Measurements from ENCODE around the gene APOBEC3C. TPM values are rescaled to one million over a fixed set of nuclear protein-coding genes. Genes with fewer than 3 reads are reported as not detected.

APOBEC3C gene
- total RNA-seq, 2 experiments from 2014 or later, result 82.2 to 82.6 TPM

- Mint-ChIP-seq H3K27ac (no peak overlapping the region), H3K36me3 (ENCODE audit: low read depth) (no peaks in the 10 kb centered on the region), H3K9me3 (no peaks in the 10 kb centered on the region), H3K27me3 (peaks cover 21% of the 10 kb centered on the region), H3K4me3 (no peak overlapping the region), H3K4me1 (ENCODE audit: low read depth) (peaks cover 5% of the 10 kb centered on the region)
- DNase-seq, result no peak
- intact Hi-C loops (cut with micrococcal nuclease), result no loop called here
- CTCF ChIA-PET, result interaction anchor here (0.9 kb wide), 1 partner anchor 39 kb away, joined by 3 read pairs; no protein-coding TSS in a partner anchor
- ATAC-seq, result no peak
- no peak for TF ChIP-seq CTCF (IDR thresholded peaks at IDR 0.05)
- POLR2A ChIA-PET, result interaction anchor here (1.0 kb wide), 1 partner anchor 27 kb away, joined by 3 read pairs; no protein-coding TSS in a partner anchor
Observed at GRCh38 chr22:38966942-38967341, 47.1 kb upstream of the APOBEC3C start.

- peaks cover 21% of the 10 kb centered on the region for H3K27me3 Mint-ChIP-seq
- no peaks in the 10 kb centered on the region for H3K9me3 Mint-ChIP-seq
- ChIA-PET CTCF (no interaction called here), POLR2A (no interaction called here)
- DNase-seq (no peak), ATAC-seq (no peak)
- no peaks in the 10 kb centered on the region for H3K36me3 Mint-ChIP-seq (ENCODE audit: low read depth)
- no peak for TF ChIP-seq CTCF (IDR thresholded peaks at IDR 0.05)
- no peak overlapping the region for H3K27ac Mint-ChIP-seq
- H3K4me3 Mint-ChIP-seq, result no peak overlapping the region
- peaks cover 5% of the 10 kb centered on the region for H3K4me1 Mint-ChIP-seq (ENCODE audit: low read depth)
- intact Hi-C loops (cut with micrococcal nuclease), result no loop called here
Observed at GRCh38 chr22:38967451-38968450, 46.3 kb upstream of the APOBEC3C start.

- ATAC-seq (no peak), DNase-seq (no peak)
- Mint-ChIP-seq H3K36me3 (ENCODE audit: low read depth) (no peaks in the 10 kb centered on the region), H3K4me3 (no peak overlapping the region), H3K27me3 (peaks cover 21% of the 10 kb centered on the region), H3K4me1 (ENCODE audit: low read depth) (peaks cover 4% of the 10 kb centered on the region), H3K9me3 (no peaks in the 10 kb centered on the region), H3K27ac (no peak overlapping the region)
- POLR2A ChIA-PET, result no interaction called here
- no peak for TF ChIP-seq CTCF (IDR thresholded peaks at IDR 0.05)
- CTCF ChIA-PET, result interaction anchor here (1.6 kb wide), 1 partner anchor 34 kb away, joined by 5 read pairs; no protein-coding TSS in a partner anchor
- intact Hi-C loops (cut with micrococcal nuclease), result no loop called here
Observed at GRCh38 chr22:38968801-38969200, 45.3 kb upstream of the APOBEC3C start.

- Mint-ChIP-seq H3K27me3 (peaks cover 21% of the 10 kb centered on the region), H3K27ac (no peak overlapping the region), H3K4me3 (no peak overlapping the region), H3K9me3 (no peaks in the 10 kb centered on the region), H3K4me1 (ENCODE audit: low read depth) (peaks cover 1% of the 10 kb centered on the region), H3K36me3 (ENCODE audit: low read depth) (no peaks in the 10 kb centered on the region)
- intact Hi-C loops (cut with micrococcal nuclease), result no loop called here
- ATAC-seq (no peak), DNase-seq (no peak)
- TF ChIP-seq CTCF (IDR thresholded peaks at IDR 0.05), result no peak
- ChIA-PET CTCF (interaction anchor here (1.2 to 6.3 kb wide), 3 partner anchors 11 to 101 kb away, joined by 3 to 36 read pairs (median 6); partner anchors contain the start of gene APOBEC3B), POLR2A (interaction anchor here (0.9 kb wide), 1 partner anchor 10 kb away, joined by 3 read pairs; no protein-coding TSS in a partner anchor)
Observed at GRCh38 chr22:38970551-38970950, 43.5 kb upstream of the APOBEC3C start.

GRCh38 chr22:38971202-38971601 is 42.9 kb upstream of the APOBEC3C start:
- Mint-ChIP-seq H3K36me3 (ENCODE audit: low read depth) (no peaks in the 10 kb centered on the region), H3K4me3 (no peak overlapping the region), H3K27me3 (peaks cover 22% of the 10 kb centered on the region), H3K9me3 (peaks cover 1% of the 10 kb centered on the region), H3K4me1 (ENCODE audit: low read depth) (peaks cover 1% of the 10 kb centered on the region), H3K27ac (no peak overlapping the region)
- TF ChIP-seq CTCF (IDR thresholded peaks at IDR 0.05), result no peak
- DNase-seq (no peak), ATAC-seq (no peak)
- intact Hi-C loops (cut with micrococcal nuclease), result no loop called here
- POLR2A ChIA-PET, result interaction anchor here (0.7 to 0.9 kb wide), 3 partner anchors 10 to 30 kb away, joined by 3 read pairs; no protein-coding TSS in a partner anchor
- CTCF ChIA-PET, result interaction anchor here (1.1 to 6.3 kb wide), 4 partner anchors 11 to 101 kb away, joined by 3 to 36 read pairs (median 4); partner anchors contain the start of gene APOBEC3B
